Hepatocyte (in vitro differentiated cells): ENCODE measurements around the gene GJD3. TPM values are rescaled to one million over a fixed set of nuclear protein-coding genes. Genes with fewer than 3 reads are reported as not detected.

ENCODE experiments used
- DNase-seq: peaks from one replicate; pipeline ENCODE4 v3.0.0-alpha.2; 2016; ENCODE audit warnings: low spot score
- H2AFZ ChIP-seq: fragments of 200-600 bp; sonication (generic); 2 replicates; pipeline ENCODE4 v1.6.0; 2016; ENCODE audit warnings: antibody characterized with exemption, mild to moderate bottlenecking
- H3K27ac ChIP-seq: fragments of 200-600 bp; sonication (generic); 2 replicates; pipeline ENCODE4 v1.5.1; 2016; ENCODE audit warnings: mild to moderate bottlenecking
- H3K27me3 ChIP-seq: fragments of 200-600 bp; sonication (generic); 2 replicates; pipeline ENCODE4 v1.6.1; 2016
- H3K36me3 ChIP-seq: fragments of 200-600 bp; sonication (generic); replicated peaks from 2 replicates; pipeline ENCODE4 v1.5.1; 2016; ENCODE audit warnings: low read depth; ENCODE audit not compliant: insufficient read depth
- H3K4me1 ChIP-seq: fragments of 200-600 bp; sonication (generic); 2 replicates; pipeline ENCODE4 v1.5.1; 2016; ENCODE audit warnings: mild to moderate bottlenecking, moderate library complexity; ENCODE audit not compliant: insufficient read depth
- H3K4me2 ChIP-seq: fragments of 200-600 bp; sonication (generic); 2 replicates; pipeline ENCODE4 v1.6.0; 2016
- H3K4me3 ChIP-seq: fragments of 200-600 bp; sonication (generic); 2 replicates; pipeline ENCODE4 v1.5.1; 2016; ENCODE audit warnings: mild to moderate bottlenecking
- H3K79me2 ChIP-seq: fragments of 200-600 bp; sonication (generic); 2 replicates; pipeline ENCODE4 v1.6.0; 2017; ENCODE audit warnings: mild to moderate bottlenecking
- H3K9me2 ChIP-seq: fragments of 200-600 bp; sonication (generic); replicated peaks from 2 replicates; pipeline ENCODE4 v1.6.0; 2017; ENCODE audit warnings: mild to moderate bottlenecking; ENCODE audit not compliant: insufficient read depth
- H3K9me3 ChIP-seq: fragments of 200-600 bp; sonication (generic); 2 replicates; pipeline ENCODE4 v1.5.1; 2016; ENCODE audit warnings: low read depth, mild to moderate bottlenecking
- H4K20me1 ChIP-seq: fragments of 200-600 bp; sonication (generic); 2 replicates; pipeline ENCODE4 v1.6.0; 2016; ENCODE audit warnings: mild to moderate bottlenecking; ENCODE audit not compliant: insufficient read depth, poor library complexity, severe bottlenecking
- CTCF ChIP-seq: fragments of 200-600 bp; sonication (generic); IDR thresholded peaks from 2 replicates; pipeline ENCODE4 v1.5.1; 2016; ENCODE audit warnings: antibody characterized with exemption, mild to moderate bottlenecking; ENCODE audit not compliant: poor library complexity
- EZH2 ChIP-seq: fragments of 200-600 bp; sonication (generic); IDR thresholded peaks from 2 replicates; pipeline ENCODE4 v1.6.1; 2016; ENCODE audit warnings: antibody characterized with exemption, mild to moderate bottlenecking, borderline replicate concordance
- EZH2phosphoT487 ChIP-seq: fragments of 200-600 bp; sonication (generic); IDR thresholded peaks from one replicate; pipeline ENCODE4 v1.6.1; 2018; ENCODE audit warnings: antibody characterized with exemption, mild to moderate bottlenecking, low read depth, moderate library complexity; ENCODE audit not compliant: unreplicated experiment, severe bottlenecking
- WGBS: methylation state at CpG from one replicate; pipeline ENCODE4 v1.1.6; 2016; ENCODE audit warnings: low lambda C conversion rate; ENCODE audit errors: missing lambda C conversion rate; 5-methylcytosine and 5-hydroxymethylcytosine counted together
- polyA plus RNA-seq: library from polyadenylated mRNA; unstranded; fragments of >200 nt; fragmentation: Nextera tagmentation; extraction: Ambion mirVana; gene quantifications from 2 replicates; pipeline ENCODE4 v1.2.1, GENCODE V29; 2016
- total RNA-seq: library from RNA; depleted of rRNA; stranded (reverse); fragments of >200 nt; gene quantifications from 2 replicates; pipeline ENCODE4 v1.2.3, GENCODE V29; 2014

GJD3 gene
- total and polyA plus RNA-seq, 2 experiments from 2014 or later, result 0.47 to 3.8 TPM

DNA sequence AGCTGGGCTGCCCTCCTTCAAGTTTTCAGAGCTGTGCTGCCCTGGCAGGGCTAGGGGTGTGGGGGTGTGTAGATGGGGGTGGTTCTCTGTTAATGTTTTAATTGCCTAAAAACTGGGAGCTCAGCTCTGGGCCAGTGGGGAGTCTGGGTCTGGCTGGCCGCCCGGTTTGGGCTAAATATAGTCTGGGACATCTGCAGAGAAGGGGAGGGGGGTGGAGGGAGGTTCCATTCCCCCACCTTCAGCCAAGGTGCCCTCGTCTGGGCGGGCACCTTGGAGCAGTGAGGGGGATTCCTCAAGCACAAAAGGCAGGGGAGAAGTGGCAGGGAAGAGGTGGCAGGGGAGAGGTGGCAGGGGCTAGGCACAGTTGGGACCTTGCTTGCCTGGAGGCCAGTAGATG is 42.6 kb downstream of the GJD3 start:
- no peaks in the 10 kb centered on the region for H3K9me2 ChIP-seq
- H3K36me3 ChIP-seq, result no peaks in the 10 kb centered on the region
- no peak for DNase-seq
- H3K9me3 ChIP-seq, result no peaks in the 10 kb centered on the region
- WGBS, result 66% methylated on average over 4 of the region's 4 CpGs
- peaks cover 74% of the 10 kb centered on the region for H3K4me1 ChIP-seq
- peaks cover 73% of the 10 kb centered on the region for H4K20me1 ChIP-seq
- H2AFZ ChIP-seq, result no peak overlapping the region
- peak overlapping the region; percentile 87 for H3K27ac ChIP-seq
- H3K27me3 ChIP-seq, result no peaks in the 10 kb centered on the region
- peaks cover 96% of the 10 kb centered on the region for H3K79me2 ChIP-seq
- peak overlapping the region; percentile 87 for H3K4me2 ChIP-seq
- no peak overlapping the region for H3K4me3 ChIP-seq
- TF ChIP-seq EZH2 (no peak), EZH2phosphoT487 (no peak), CTCF (no peak)

DNA sequence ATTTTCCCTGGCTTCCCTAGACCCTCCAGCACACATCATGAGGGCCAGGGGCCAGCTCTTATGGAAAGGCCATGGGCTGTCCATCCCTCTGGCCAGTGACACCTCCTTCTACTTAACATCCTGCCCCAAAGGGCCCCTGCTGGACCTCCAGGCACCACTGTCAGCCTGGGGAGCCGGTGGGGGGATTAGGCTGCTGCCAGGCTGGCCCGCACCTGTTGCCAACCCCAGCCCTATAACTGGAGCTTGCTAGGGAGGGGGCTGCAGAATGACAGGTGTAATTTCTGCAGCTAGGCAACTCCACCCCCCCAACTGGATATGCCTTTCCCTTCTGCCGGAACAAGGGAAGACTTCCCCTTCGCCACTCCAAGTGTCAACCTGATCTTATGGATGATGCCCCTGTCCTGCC is 43.0 kb downstream of the GJD3 start:
- Histone ChIP-seq H3K9me2 (no peaks in the 10 kb centered on the region), H3K4me2 (peak overlapping the region; percentile 87), H3K36me3 (no peaks in the 10 kb centered on the region), H2AFZ (no peak overlapping the region), H3K79me2 (peaks cover 93% of the 10 kb centered on the region), H4K20me1 (peaks cover 68% of the 10 kb centered on the region), H3K27ac (peak overlapping the region; percentile 87), H3K4me1 (peaks cover 72% of the 10 kb centered on the region), H3K27me3 (no peaks in the 10 kb centered on the region), H3K4me3 (no peak overlapping the region), H3K9me3 (no peaks in the 10 kb centered on the region)
- WGBS, result 81% methylated on average over 4 of the region's 4 CpGs
- no peak for DNase-seq
- TF ChIP-seq EZH2 (no peak), EZH2phosphoT487 (no peak), CTCF (no peak)

GRCh38 chr17:40320756-40321523 is 43.6 kb downstream of the GJD3 start:
- TF ChIP-seq EZH2phosphoT487 (no peak), EZH2 (no peak), CTCF (no peak)
- 67% methylated on average over 11 of the region's 19 CpGs for WGBS

More at GRCh38 chr17:40320756-40321523, 43.6 kb downstream of the GJD3 start:
- Histone ChIP-seq H3K27me3 (no peaks in the 10 kb centered on the region), H3K4me3 (no peak overlapping the region), H4K20me1 (peaks cover 65% of the 10 kb centered on the region), H3K9me2 (no peaks in the 10 kb centered on the region), H3K27ac (peak overlapping the region; percentile 87), H3K36me3 (no peaks in the 10 kb centered on the region), H3K4me1 (peaks cover 74% of the 10 kb centered on the region), H3K4me2 (peak overlapping the region; percentile 87), H3K79me2 (peaks cover 87% of the 10 kb centered on the region), H3K9me3 (no peaks in the 10 kb centered on the region), H2AFZ (no peak overlapping the region)
- DNase-seq, result no peak
